ENCODE results near the gene PIK3R5.

DNA sequence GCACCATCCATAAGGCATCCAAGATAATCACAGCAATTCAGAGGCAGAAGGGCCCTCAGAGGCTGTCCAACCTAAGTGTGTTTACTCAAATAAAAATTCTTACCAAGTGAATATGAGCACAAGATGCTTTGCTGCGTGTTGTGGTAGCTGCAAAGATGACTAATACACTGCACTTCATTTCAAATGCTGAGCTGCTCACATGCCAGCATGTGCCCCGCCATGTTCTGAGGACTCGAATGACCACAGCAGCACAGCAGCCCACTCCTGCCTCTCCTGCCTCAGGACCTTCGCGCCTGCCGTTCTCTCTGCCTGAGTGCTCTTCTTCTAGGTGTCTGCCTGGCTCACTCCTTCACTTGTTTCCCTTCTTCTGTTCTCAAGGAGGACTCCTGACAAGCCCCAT lies 19.0 kb downstream of the PIK3R5 start:
- TF ChIP-seq, protein P1, sequence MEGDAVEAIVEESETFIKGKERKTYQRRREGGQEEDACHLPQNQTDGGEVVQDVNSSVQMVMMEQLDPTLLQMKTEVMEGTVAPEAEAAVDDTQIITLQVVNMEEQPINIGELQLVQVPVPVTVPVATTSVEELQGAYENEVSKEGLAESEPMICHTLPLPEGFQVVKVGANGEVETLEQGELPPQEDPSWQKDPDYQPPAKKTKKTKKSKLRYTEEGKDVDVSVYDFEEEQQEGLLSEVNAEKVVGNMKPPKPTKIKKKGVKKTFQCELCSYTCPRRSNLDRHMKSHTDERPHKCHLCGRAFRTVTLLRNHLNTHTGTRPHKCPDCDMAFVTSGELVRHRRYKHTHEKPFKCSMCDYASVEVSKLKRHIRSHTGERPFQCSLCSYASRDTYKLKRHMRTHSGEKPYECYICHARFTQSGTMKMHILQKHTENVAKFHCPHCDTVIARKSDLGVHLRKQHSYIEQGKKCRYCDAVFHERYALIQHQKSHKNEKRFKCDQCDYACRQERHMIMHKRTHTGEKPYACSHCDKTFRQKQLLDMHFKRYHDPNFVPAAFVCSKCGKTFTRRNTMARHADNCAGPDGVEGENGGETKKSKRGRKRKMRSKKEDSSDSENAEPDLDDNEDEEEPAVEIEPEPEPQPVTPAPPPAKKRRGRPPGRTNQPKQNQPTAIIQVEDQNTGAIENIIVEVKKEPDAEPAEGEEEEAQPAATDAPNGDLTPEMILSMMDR (IDR thresholded peaks at IDR 0.05), result no peak
- no peak for TF ChIP-seq POLR2A (IDR thresholded peaks at IDR 0.05)

Data from lower leg skin (tissue), 3 donors.